ENCODE measurements around the gene NFASC.

The NFASC gene

GRCh38 chr1:205032508-205032907 is 161.8 kb downstream of the NFASC start:
- no peak overlapping the region for H3K4me3 ChIP-seq (ENCODE audit: low read depth, low read length)

GRCh38 chr1:205037539-205037938 is 166.9 kb downstream of the NFASC start:
- H3K4me3 ChIP-seq (ENCODE audit: low read depth, low read length): no peak overlapping the region

- no peak overlapping the region for H3K4me3 ChIP-seq (ENCODE audit: low read depth, low read length)
Measured at GRCh38 chr1:205038132-205038786, 167.6 kb downstream of the NFASC start.

- H3K4me3 ChIP-seq (ENCODE audit: low read depth, low read length): no peak overlapping the region
Measured at GRCh38 chr1:205041001-205041715, 170.5 kb downstream of the NFASC start.

- H3K4me3 ChIP-seq (ENCODE audit: low read depth, low read length): no peak overlapping the region
Measured at GRCh38 chr1:205041998-205042910, 171.6 kb downstream of the NFASC start.

- no peak within 1 kb of the TSS for H3K4me3 ChIP-seq (ENCODE audit: low read depth, low read length)
Measured at GRCh38 chr1:205042911-205043806, 172.5 kb downstream of the NFASC start, which contains the start of gene CNTN2. CNTN2 (plus strand) TSS chr1:205043212; CDS start chr1:205053186, 9,974 bp downstream.

- no peak overlapping the region for H3K4me3 ChIP-seq (ENCODE audit: low read depth, low read length)
Measured at GRCh38 chr1:205043866-205044265, 173.2 kb downstream of the NFASC start.

- H3K4me3 ChIP-seq (ENCODE audit: low read depth, low read length): no peak overlapping the region
Measured at GRCh38 chr1:205044741-205045140, 174.1 kb downstream of the NFASC start.

GRCh38 chr1:205045146-205045545 is 174.5 kb downstream of the NFASC start:
- H3K4me3 ChIP-seq (ENCODE audit: low read depth, low read length): no peak overlapping the region

- no peak overlapping the region for H3K4me3 ChIP-seq (ENCODE audit: low read depth, low read length)
Measured at GRCh38 chr1:205046870-205047269, 176.2 kb downstream of the NFASC start.

GRCh38 chr1:205047764-205048231 is 177.1 kb downstream of the NFASC start:
- no peak overlapping the region for H3K4me3 ChIP-seq (ENCODE audit: low read depth, low read length)

GRCh38 chr1:205048382-205048781 is 177.7 kb downstream of the NFASC start:
- no peak overlapping the region for H3K4me3 ChIP-seq (ENCODE audit: low read depth, low read length)

- H3K4me3 ChIP-seq (ENCODE audit: low read depth, low read length): no peak overlapping the region
Measured at GRCh38 chr1:205049479-205049878, 178.8 kb downstream of the NFASC start.

GRCh38 chr1:205052690-205053089 is 182.0 kb downstream of the NFASC start:
- no peak overlapping the region for H3K4me3 ChIP-seq (ENCODE audit: low read depth, low read length)

- no peak overlapping the region for H3K4me3 ChIP-seq (ENCODE audit: low read depth, low read length)
Measured at GRCh38 chr1:205053296-205053695, 182.6 kb downstream of the NFASC start.

GRCh38 chr1:205054013-205054412 is 183.4 kb downstream of the NFASC start:
- H3K4me3 ChIP-seq (ENCODE audit: low read depth, low read length): no peak overlapping the region

- no peak overlapping the region for H3K4me3 ChIP-seq (ENCODE audit: low read depth, low read length)
Measured at GRCh38 chr1:205056188-205056611, 185.5 kb downstream of the NFASC start.

GRCh38 chr1:205056956-205057568 is 186.4 kb downstream of the NFASC start:
- H3K4me3 ChIP-seq (ENCODE audit: low read depth, low read length): no peak overlapping the region

GRCh38 chr1:205057808-205058575 is 187.3 kb downstream of the NFASC start:
- no peak overlapping the region for H3K4me3 ChIP-seq (ENCODE audit: low read depth, low read length)
